Head of caudate nucleus (tissue), 42 donors: Measurements from ENCODE around the gene TNFRSF4.
A peak's percentile ranks its signal among the peaks of the same experiment; 100 is the strongest.
"Not testable (repeated sequence)": the region's sequence is repeated elsewhere in the genome, so short reads cannot be mapped to it uniquely, and the experiment has no call there.

Source experiments
- DNase-seq, 42 donors: peaks; one replicate each; pipeline versions ENCODE4 v3.0.0 to v3.0.0-alpha.2; 2020 to 2021; ENCODE audit warnings: mixed read lengths in 7 of 42
- intact Hi-C: fragments of 100-400 bp; cut with DNase I; formaldehyde crosslinking; loops from one replicate; pipeline ENCODE4 v1.15.0; 2022

Gene TNFRSF4

GRCh38 chr1:1213345-1214265, at the start of gene TNFRSF4:
TSS of gene TNFRSF4 (minus strand) at chr1:1214153. CDS start at chr1:1214127, 26 bp downstream.
- DNase-seq, result peak in 1 of 42 donors; percentile 1
- intact Hi-C loops, result no loop called here

GRCh38 chr1:1262758-1263157, 48.8 kb upstream of the TNFRSF4 start:
- intact Hi-C loops, result no loop called here

DNA sequence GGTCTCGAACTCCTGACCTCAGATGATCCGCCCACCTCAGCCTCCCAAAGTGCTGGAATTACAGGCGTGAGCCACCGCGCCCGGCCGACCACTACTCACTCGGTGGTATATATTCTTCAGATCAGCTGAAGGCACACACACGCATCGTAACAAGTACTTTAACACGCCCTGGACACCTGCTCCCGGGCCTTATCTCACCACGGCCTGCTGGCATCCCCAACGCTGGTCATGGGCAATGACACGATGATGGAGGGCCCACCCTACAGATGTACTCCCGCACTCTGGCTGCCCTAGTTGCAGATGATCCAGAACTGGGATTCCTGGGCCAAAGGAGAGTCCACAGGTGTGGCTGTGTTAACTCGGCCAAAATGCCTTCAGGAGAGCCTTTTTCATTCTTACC, 48.1 kb upstream of the TNFRSF4 start:
- no peak for DNase-seq
- intact Hi-C loops, result no loop called here

More at GRCh38 chr1:1262758-1263157, 48.8 kb upstream of the TNFRSF4 start:
- DNase-seq, result no peak

DNA sequence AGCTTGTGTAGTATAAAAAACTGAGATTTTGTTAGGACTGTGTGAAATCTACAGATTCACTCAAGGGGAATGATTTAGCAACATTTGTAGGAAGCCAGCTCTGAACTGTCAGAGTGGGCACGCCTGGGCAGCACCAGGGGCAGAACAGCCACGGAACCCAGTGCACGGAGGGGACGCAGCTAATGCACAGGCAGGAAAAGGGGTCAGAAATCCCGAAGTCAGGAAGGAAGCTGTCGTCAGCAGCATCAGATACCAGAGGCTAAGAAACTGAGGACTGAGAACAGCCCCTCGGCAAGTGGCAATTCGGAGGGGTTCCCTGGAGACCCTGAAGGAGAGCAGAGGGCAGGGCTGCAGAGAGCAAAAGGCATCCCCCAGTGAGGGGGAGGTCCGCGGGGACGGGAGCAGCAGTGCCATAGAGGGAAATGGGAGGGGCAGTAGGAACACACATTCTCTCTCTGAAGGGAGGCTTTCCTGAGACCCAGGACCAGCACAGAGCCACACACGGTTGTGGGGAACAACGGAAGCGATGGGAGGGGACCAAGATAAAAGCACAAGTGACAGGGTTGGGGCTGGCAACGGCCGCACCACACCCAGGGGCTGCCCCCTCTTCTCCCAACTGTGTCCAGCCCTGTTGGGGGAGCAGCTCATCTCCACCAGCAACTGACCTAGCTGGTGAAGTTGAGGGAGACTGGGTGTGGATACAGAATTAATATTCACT, 47.0 kb upstream of the TNFRSF4 start:
- intact Hi-C loops, result no loop called here
- no peak for DNase-seq

DNA sequence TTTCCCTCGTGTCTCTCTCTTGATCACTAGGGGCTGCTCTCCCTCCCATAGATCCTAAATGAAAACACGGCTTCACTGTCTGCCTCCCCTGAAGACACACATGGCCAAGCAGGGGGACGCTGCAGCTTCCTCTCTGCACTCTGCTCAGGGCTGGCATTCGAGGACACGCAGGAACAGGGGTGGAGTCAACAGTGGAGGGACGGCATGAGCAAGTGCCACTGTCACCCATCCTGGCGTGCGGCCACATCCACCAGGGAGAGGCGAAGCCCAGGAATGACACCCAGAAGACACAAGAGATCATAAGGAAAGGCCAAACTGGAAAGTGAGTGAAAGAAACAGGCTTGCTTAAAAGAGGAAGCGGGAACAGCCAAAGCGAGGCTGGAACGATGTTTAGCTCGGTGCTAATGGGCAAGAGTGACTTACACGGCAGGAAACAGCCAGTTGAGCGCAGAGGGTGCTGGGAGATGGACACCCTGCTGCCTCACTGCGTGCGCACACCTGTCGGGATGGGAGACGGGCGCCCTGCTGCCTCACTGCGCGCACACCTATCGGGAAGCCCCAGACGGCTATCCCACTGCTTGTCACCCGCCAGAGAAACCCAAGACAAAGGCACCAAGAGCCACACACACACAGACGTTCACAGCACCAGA, 46.1 kb upstream of the TNFRSF4 start:
- intact Hi-C loops, result no loop called here
- DNase-seq, result peak in 5 of 42 donors; percentile 10 to 45 (median 26)

DNA sequence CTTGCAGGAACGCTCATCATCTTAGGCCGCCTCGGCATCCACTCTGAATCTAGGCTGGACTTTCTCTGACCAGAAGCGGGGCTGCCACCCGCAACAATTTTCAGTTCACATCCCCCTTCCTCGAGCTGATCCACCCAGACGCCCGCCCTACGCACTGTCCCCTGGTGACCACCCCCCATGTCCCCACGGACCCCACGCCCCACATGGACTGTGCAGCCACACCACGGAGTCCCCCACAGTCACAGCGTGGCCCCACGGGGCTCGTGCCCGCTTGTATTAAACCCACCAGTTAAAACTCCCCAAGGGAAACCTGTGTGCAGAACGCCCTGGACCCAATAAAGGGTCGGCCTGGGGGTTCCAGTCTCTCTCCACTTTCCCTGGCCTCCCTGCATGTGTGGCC, 45.6 kb upstream of the TNFRSF4 start:
- no peak for DNase-seq
- intact Hi-C loops, result no loop called here

DNA sequence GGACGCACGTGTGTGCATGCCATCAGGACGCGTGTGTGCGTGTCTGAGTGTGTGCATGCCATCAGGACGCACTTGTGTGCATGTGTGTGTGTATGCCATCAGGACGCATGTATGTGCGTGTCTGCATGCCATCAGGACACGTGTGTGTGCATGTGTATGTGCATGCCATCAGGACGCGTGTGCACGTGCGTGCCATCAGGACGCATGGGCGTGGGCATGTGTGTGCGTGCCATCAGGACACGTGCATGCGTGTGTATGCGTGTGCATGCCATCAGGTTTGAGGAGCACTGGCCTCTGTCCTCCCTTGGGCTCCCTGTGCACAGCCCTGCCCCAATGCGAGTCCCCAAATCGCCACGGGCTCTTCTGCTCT, 45.2 kb upstream of the TNFRSF4 start:
- intact Hi-C loops, result no loop called here
- no peak for DNase-seq

GRCh38 chr1:1256956-1257871, 43.3 kb upstream of the TNFRSF4 start:
- intact Hi-C loops, result no loop called here
- no peak for DNase-seq

GRCh38 chr1:1255611-1256010, 41.7 kb upstream of the TNFRSF4 start:
- no peak for DNase-seq
- intact Hi-C loops, result no loop called here

DNA sequence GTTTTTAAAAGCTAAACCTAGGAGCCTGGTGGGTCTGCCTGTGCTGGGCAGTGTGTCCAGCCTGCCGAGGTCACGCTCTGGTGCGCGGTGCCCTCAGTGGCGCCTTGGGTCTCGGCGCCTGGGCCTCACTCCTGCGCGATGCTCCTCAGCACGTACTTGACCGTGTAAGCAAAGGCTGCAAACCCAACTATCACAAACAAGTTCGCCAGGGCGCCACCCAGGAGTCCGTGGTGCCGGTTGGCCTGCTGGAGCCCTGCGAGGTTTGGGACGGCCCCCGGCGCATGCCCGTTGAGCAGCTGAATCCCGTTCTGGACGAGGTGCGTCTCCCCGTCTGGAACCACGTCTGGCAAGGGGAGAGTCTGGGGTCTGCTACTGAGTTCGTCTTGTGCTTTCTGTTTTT, 41.1 kb upstream of the TNFRSF4 start:
- intact Hi-C loops, result no loop called here

GRCh38 chr1:1254667-1254998, 40.7 kb upstream of the TNFRSF4 start:
- no peak for DNase-seq
- intact Hi-C loops, result loop anchor here (5.0 kb wide), 1 partner anchor 132 kb away; no protein-coding TSS in a partner anchor

More for the DNA sequence above, 41.1 kb upstream of the TNFRSF4 start:
- DNase-seq, result no peak

GRCh38 chr1:1253972-1254666, 40.2 kb upstream of the TNFRSF4 start:
- no peak for DNase-seq
- intact Hi-C loops, result loop anchor here (5.0 kb wide), 1 partner anchor 132 kb away; no protein-coding TSS in a partner anchor

DNA sequence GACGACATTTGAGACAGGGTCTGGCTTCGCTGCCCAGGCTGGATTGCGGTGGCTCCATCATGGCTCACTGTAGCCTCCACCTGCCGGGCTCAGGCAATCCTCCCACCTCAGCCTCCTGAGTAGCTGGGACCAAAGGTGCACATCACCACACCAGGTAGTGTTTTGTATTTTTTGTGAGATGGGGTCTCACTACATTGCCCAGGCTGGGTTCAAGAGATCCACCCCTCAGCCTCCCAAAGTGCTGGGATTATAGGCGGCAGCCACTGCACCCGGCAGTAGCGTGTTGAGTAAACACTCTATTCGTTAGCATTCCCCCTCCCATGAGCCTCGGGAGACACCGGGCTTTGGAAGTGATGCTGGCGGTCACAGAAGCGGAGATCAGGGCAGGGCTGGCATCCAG, 39.4 kb upstream of the TNFRSF4 start:
- intact Hi-C loops, result loop anchor here (5.0 kb wide), 1 partner anchor 131 kb away; no protein-coding TSS in a partner anchor
- DNase-seq, result no peak

GRCh38 chr1:1250786-1251284, 36.9 kb upstream of the TNFRSF4 start:
- DNase-seq, result no peak
- intact Hi-C loops, result loop anchor here (5.0 kb wide), 1 partner anchor 129 kb away; no protein-coding TSS in a partner anchor

GRCh38 chr1:1248009-1248913, 34.3 kb upstream of the TNFRSF4 start:
- intact Hi-C loops, result not testable (repeated sequence)

DNA sequence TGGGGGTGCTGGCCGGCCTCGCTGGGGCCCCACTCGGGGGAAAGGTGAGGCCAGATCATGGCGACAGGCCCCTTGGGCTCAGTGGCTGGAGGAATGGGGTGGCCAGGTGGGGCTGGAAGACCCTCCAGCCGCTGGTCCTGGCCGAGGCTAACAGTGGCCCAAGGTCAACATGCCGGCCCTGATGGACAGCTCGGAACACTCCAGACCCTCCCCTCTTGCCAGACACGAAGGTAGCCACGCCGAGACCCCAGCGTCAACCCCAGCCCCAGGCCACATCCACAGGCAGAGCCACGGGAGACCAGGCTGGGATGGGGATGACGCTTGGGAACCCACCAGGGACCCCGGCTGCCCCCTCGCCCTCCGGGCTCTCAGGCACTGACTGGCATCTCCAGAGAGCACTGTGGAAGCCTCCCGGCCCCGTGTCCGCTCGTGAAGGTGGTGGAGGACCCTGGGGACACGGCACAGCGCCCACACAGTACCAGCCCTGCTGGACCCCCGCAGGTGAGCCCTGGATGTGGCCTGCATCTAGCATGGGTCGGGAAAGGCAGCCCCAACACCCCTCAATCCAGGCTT, 33.5 kb upstream of the TNFRSF4 start:
- intact Hi-C loops, result no loop called here
- no peak for DNase-seq

More at GRCh38 chr1:1248009-1248913, 34.3 kb upstream of the TNFRSF4 start:
- not testable (repeated sequence) for DNase-seq
